Measurements from ENCODE around the gene FHL2. TPM values are rescaled to one million over a fixed set of nuclear protein-coding genes. Genes with fewer than 3 reads are reported as not detected.

Gene FHL2
- total and polyA plus RNA-seq, 9 of the 15 experiments (the other 6 are each of a cell fraction or from before 2014, with no cell fraction given): 7.5 to 33.1 (median 23.9) TPM

GRCh38 chr2:105393373-105394055 is 5.3 kb downstream of the FHL2 start:
- Histone ChIP-seq H3K27me3 (ENCODE audit: control insufficient read depth in 2 of 2, insufficient read depth in 2 of 2, low read length in 2 of 2) (no peaks in the 10 kb centered on the region), H3K4me3 (no peak overlapping the region), H3K9me3 (replicated peaks; ENCODE audit: control insufficient read depth, insufficient read depth, low read depth, low read length) (no peaks in the 10 kb centered on the region), H3K36me3 (ENCODE audit: control insufficient read depth, insufficient read depth, low read length) (peaks cover 20% of the 10 kb centered on the region), H3K9ac (ENCODE audit: insufficient read depth in 1 of 2, low read depth in 2 of 2, low read length in 2 of 2) (no peak overlapping the region), H3K27ac (ENCODE audit: extremely low read depth, low read depth, low read length) (no peak overlapping the region), H3K4me1 (replicated peaks in 1 of 2; ENCODE audit: control insufficient read depth in 2 of 2, insufficient read depth in 2 of 2, low read length in 2 of 2) (peaks cover 8 to 21% of the 10 kb centered on the region in 2 experiments; a peak in 4 of 5 replicates), H3K79me2 (ENCODE audit: control insufficient read depth, insufficient read depth, low read length) (peaks cover 80% of the 10 kb centered on the region), H3K4me2 (ENCODE audit: insufficient read depth, low read length) (no peak overlapping the region), H4K20me1 (replicated peaks; ENCODE audit: control insufficient read depth, insufficient read depth, low read length) (no peaks in the 10 kb centered on the region), H2AFZ (ENCODE audit: low read depth, low read length) (no peak overlapping the region), H3K9me1 (ENCODE audit: control insufficient read depth, insufficient read depth, low read length) (no peaks in the 10 kb centered on the region)
- intact Hi-C loops (cut with micrococcal nuclease) (no loop called here), in situ Hi-C loops (cut with MboI) (no loop called here)
- POLR2A ChIA-PET: interaction anchor here (1.0 kb wide), 1 partner anchor 125 kb away, joined by 3 read pairs; no protein-coding TSS in a partner anchor
- FAIRE-seq: no peak
- no peak for DNase-seq (ENCODE audit: extremely low read depth in 1 of 4, low spot score in 3 of 4)
- CTCF ChIA-PET (ENCODE audit: low intra/inter-chr PET ratio): no interaction called here
- ATAC-seq: no peak
- BruUV-seq (replicated peaks): no TSS peak
- TF ChIP-seq ZNF212 (CRISPR knock-in tag; IDR thresholded peaks at IDR 0.05): no peak
- no peak for TF ChIP-seq RBM39 (optimal IDR thresholded peaks at IDR 0.05; ENCODE audit: low read depth, low read length)
- no peak for TF ChIP-seq GMEB1 (CRISPR knock-in tag; IDR thresholded peaks at IDR 0.05)
- no peak for TF ChIP-seq GABPB2 (CRISPR knock-in tag; conservative IDR thresholded peaks at IDR 0.05)
- TF ChIP-seq CUX1 (CRISPR knock-in tag; IDR thresholded peaks at IDR 0.05): no peak
- WGBS (ENCODE audit: insufficient coverage, low coverage, missing lambda C conversion rate): 85% methylated on average over 13 of the region's 13 CpGs
